ENCODE measurements around the gene CXCR2.
"Not testable (repeated sequence)": the region's sequence is repeated elsewhere in the genome, so short reads cannot be mapped to it uniquely, and the experiment has no call there.

The CXCR2 gene

GRCh38 chr2:218125626-218126080 is at the start of gene CXCR2:
CXCR2 (plus strand) TSS chr2:218126028; CDS start chr2:218134802, 8,774 bp downstream.
- no peak for DNase-seq
- no peak for TF ChIP-seq GATA1 (IDR thresholded peaks at IDR 0.05; ENCODE audit: low read depth, low read length)
- no peak for TF ChIP-seq POLR2A (IDR thresholded peaks at IDR 0.05; ENCODE audit: low read length)

- TF ChIP-seq GATA1 (IDR thresholded peaks at IDR 0.05; ENCODE audit: low read depth, low read length) = no peak
- TF ChIP-seq POLR2A (IDR thresholded peaks at IDR 0.05; ENCODE audit: low read length) = no peak
- DNase-seq = no peak
These were observed 48.2 kb upstream of the CXCR2 start for GRCh38 chr2:218077464-218078216.

GRCh38 chr2:218079943-218080913 is 45.6 kb upstream of the CXCR2 start:
- TF ChIP-seq POLR2A (IDR thresholded peaks at IDR 0.05; ENCODE audit: low read length) (no peak), GATA1 (IDR thresholded peaks at IDR 0.05; ENCODE audit: low read depth, low read length) (no peak)
- no peak for DNase-seq

- DNase-seq = no peak
- no peak for TF ChIP-seq GATA1 (IDR thresholded peaks at IDR 0.05; ENCODE audit: low read depth, low read length)
- TF ChIP-seq POLR2A (IDR thresholded peaks at IDR 0.05; ENCODE audit: low read length) = no peak
These were observed 44.8 kb upstream of the CXCR2 start for GRCh38 chr2:218081063-218081462.

GRCh38 chr2:218081695-218082094 is 44.1 kb upstream of the CXCR2 start:
- TF ChIP-seq GATA1 (IDR thresholded peaks at IDR 0.05; ENCODE audit: low read depth, low read length) (no peak), POLR2A (IDR thresholded peaks at IDR 0.05; ENCODE audit: low read length) (no peak)
- DNase-seq = no peak

GRCh38 chr2:218082586-218083351 is 43.1 kb upstream of the CXCR2 start:
- no peak for TF ChIP-seq POLR2A (IDR thresholded peaks at IDR 0.05; ENCODE audit: low read length)
- TF ChIP-seq GATA1 (IDR thresholded peaks at IDR 0.05; ENCODE audit: low read depth, low read length) = no peak
- DNase-seq = peak in 1 of 2 experiments; percentile 18

- no peak for TF ChIP-seq GATA1 (IDR thresholded peaks at IDR 0.05; ENCODE audit: low read depth, low read length)
- TF ChIP-seq POLR2A (IDR thresholded peaks at IDR 0.05; ENCODE audit: low read length) = no peak
- DNase-seq = no peak
These were observed 42.5 kb upstream of the CXCR2 start for GRCh38 chr2:218083352-218083676.

- no peak for DNase-seq
- TF ChIP-seq POLR2A (IDR thresholded peaks at IDR 0.05; ENCODE audit: low read length) (no peak), GATA1 (IDR thresholded peaks at IDR 0.05; ENCODE audit: low read depth, low read length) (no peak)
These were observed 39.4 kb upstream of the CXCR2 start for GRCh38 chr2:218086478-218086877.

- TF ChIP-seq POLR2A (IDR thresholded peaks at IDR 0.05; ENCODE audit: low read length) (no peak), GATA1 (IDR thresholded peaks at IDR 0.05; ENCODE audit: low read depth, low read length) (no peak)
- no peak for DNase-seq
These were observed 36.6 kb upstream of the CXCR2 start for GRCh38 chr2:218089259-218089658.

- no peak for DNase-seq
- TF ChIP-seq GATA1 (IDR thresholded peaks at IDR 0.05; ENCODE audit: low read depth, low read length) (no peak), POLR2A (IDR thresholded peaks at IDR 0.05; ENCODE audit: low read length) (no peak)
These were observed 34.1 kb upstream of the CXCR2 start for GRCh38 chr2:218091746-218092145.

GRCh38 chr2:218093879-218094278 is 31.9 kb upstream of the CXCR2 start:
- DNase-seq = peak in 1 of 2 experiments; percentile 8
- no peak for TF ChIP-seq GATA1 (IDR thresholded peaks at IDR 0.05; ENCODE audit: low read depth, low read length)

GRCh38 chr2:218095853-218096252 is 30.0 kb upstream of the CXCR2 start:
- TF ChIP-seq POLR2A (IDR thresholded peaks at IDR 0.05; ENCODE audit: low read length) (no peak), GATA1 (IDR thresholded peaks at IDR 0.05; ENCODE audit: low read depth, low read length) (no peak)
- DNase-seq = peak in 1 of 2 experiments; percentile 24

GRCh38 chr2:218097975-218098374 is 27.9 kb upstream of the CXCR2 start:
- no peak for TF ChIP-seq POLR2A (IDR thresholded peaks at IDR 0.05; ENCODE audit: low read length)
- TF ChIP-seq GATA1 (IDR thresholded peaks at IDR 0.05; ENCODE audit: low read depth, low read length) = no peak
- DNase-seq = no peak

GRCh38 chr2:218108834-218109233 is 17.0 kb upstream of the CXCR2 start:
- not testable (repeated sequence) for DNase-seq

GRCh38 chr2:218121789-218122188 is 4.0 kb upstream of the CXCR2 start:
- not testable (repeated sequence) for DNase-seq

GRCh38 chr2:218122286-218122685 is 3.5 kb upstream of the CXCR2 start:
- not testable (repeated sequence) for DNase-seq
